HUES48 (cell line): Measurements from ENCODE around the gene ARL15.
A peak's percentile ranks its signal among the peaks of the same experiment; 100 is the strongest.

Experiments
- H3K27ac ChIP-seq: one replicate; pipeline ENCODE4 v1.7.0; 2013; ENCODE audit warnings: low read depth, low read length, inconsistent platforms
- H3K27me3 ChIP-seq: 2 replicates; pipeline ENCODE4 v1.6.1; 2013; ENCODE audit warnings: mild to moderate bottlenecking, low read length; ENCODE audit not compliant: control insufficient read depth, insufficient read depth
- H3K36me3 ChIP-seq: 2 replicates; pipeline ENCODE4 v1.6.1; 2013; ENCODE audit warnings: low read length; ENCODE audit not compliant: control insufficient read depth, insufficient read depth
- H3K4me1 ChIP-seq: 2 replicates; pipeline ENCODE4 v1.6.1; 2013; ENCODE audit warnings: mild to moderate bottlenecking, low read length; ENCODE audit not compliant: control insufficient read depth, insufficient read depth
- H3K4me3 ChIP-seq: 2 replicates; pipeline ENCODE4 v1.5.1; 2013; ENCODE audit warnings: mild to moderate bottlenecking, low read depth, low read length
- H3K9ac ChIP-seq: 2 replicates; pipeline ENCODE4 v1.6.1; 2013; ENCODE audit warnings: mild to moderate bottlenecking, low read depth, low read length, moderate library complexity
- H3K9me3 ChIP-seq: 2 replicates; pipeline ENCODE4 v1.6.1; 2013; ENCODE audit warnings: low read length; ENCODE audit not compliant: control insufficient read depth, insufficient read depth

Gene ARL15

DNA sequence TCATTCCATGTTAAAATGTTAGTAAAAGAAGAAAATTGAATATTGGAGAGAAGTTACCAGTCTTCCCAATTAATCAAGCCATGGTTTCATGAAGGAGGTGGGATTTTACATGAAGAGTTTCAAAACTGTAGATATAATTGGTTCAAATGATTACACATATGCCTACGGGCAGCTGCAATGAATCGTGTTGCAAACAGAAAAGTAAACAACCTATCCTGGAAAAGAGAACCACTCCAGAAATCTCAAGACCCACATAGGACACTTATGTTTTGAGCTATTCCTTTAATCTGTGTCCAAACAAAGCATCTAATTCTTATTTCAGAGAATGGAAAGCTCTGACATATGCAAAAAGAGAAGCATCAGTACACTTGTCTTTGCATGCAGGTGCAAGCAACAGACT, 409.7 kb downstream of the ARL15 start:
- Histone ChIP-seq H3K27me3 (no peaks in the 10 kb centered on the region), H3K9ac (no peak overlapping the region), H3K27ac (no peak overlapping the region), H3K4me3 (no peak overlapping the region), H3K36me3 (no peaks in the 10 kb centered on the region), H3K9me3 (no peaks in the 10 kb centered on the region), H3K4me1 (no peaks in the 10 kb centered on the region)

DNA sequence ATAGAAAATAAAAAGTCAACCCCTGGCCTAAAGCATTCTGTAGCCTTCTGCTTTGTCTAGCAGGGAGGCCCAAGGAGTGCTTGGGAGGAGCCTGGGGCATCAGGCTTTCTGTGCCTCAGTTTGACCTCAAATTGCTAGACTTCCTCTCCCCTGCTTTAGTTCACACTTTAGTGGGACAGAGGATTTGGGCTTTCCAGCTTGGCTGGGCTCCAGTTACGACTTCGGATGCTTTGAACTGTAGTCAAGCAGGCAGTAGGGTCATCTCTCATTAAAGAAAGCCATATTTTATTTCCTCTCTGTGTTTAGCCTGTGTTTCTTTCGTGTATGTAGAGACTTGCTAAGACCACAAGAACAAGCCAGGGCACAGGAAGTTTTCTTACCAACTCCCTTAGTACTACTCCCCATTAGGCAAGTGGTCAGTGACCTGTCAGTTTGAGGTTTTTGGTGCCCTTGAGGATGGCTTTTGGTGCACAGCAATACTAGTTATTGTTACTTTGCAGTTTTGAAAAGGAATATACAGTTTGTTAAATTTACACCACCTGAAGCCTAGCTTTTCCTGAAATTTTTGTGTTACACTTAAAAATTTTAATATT, 415.2 kb downstream of the ARL15 start:
- Histone ChIP-seq H3K4me3 (no peak overlapping the region), H3K27me3 (no peaks in the 10 kb centered on the region), H3K9me3 (no peaks in the 10 kb centered on the region), H3K9ac (no peak overlapping the region), H3K36me3 (no peaks in the 10 kb centered on the region), H3K27ac (no peak overlapping the region), H3K4me1 (no peaks in the 10 kb centered on the region)

DNA sequence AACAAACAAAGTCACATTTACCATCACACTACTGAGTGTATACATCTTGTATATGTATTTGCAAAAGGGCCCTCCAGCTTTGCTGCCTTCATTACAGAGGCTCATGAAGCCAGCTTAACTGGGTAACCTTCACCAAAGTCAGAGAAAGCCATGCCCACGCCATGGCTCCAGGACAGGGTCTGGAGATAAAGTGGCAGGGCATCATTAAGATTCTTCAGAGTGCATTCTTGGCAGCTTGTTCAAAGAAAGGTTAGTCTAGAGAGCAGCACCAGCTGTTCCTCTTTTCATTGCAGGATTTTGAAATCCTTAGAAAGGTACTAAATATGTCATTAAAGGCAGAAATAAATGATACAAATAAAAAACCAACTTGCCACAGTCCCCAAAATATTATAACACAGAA, 416.7 kb downstream of the ARL15 start:
- Histone ChIP-seq H3K4me3 (no peak overlapping the region), H3K27ac (no peak overlapping the region), H3K9ac (no peak overlapping the region), H3K27me3 (no peaks in the 10 kb centered on the region), H3K9me3 (no peaks in the 10 kb centered on the region), H3K36me3 (no peaks in the 10 kb centered on the region), H3K4me1 (no peaks in the 10 kb centered on the region)

DNA sequence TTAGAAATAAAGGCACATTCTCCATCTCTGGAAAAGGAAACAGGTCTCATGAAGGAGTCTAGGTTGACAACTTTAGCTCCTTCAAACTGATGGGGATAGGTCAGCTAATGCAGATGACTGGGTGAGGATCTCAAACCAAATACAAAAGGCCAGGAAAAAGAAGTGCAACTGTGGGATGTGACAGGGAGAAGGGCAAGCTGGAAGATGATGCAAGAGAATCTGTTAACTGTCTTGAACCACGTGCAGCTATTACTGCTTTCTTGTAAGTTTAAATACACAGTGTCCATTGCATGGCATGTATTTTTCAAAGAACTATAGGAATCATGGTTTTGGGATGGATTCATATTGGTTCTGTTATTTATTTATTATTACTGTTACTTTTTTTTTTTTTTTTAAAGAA, 418.1 kb downstream of the ARL15 start:
- Histone ChIP-seq H3K9ac (no peak overlapping the region), H3K36me3 (no peaks in the 10 kb centered on the region), H3K27ac (no peak overlapping the region), H3K27me3 (no peaks in the 10 kb centered on the region), H3K4me3 (no peak overlapping the region), H3K4me1 (no peaks in the 10 kb centered on the region), H3K9me3 (no peaks in the 10 kb centered on the region)

DNA sequence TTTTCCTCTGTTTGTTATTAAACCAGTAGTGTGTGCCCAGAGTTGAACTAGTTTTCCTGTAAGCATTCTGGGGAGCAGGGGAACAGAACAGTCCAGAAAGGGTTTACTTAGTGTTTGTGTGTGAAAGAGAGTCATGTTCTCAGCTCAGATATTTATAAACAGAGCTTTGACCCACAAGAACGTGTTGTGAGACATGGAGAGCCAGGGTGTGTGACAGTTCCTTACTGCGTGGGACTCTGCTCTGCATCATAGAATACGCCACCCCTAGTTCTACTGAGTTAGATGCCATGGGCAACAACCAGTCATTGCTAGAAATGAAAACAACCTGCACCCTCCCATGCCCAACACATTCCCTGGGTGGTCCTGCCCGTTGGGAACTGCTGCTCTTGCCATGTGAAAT, 419.2 kb downstream of the ARL15 start:
- Histone ChIP-seq H3K4me1 (peaks cover 3% of the 10 kb centered on the region), H3K27ac (no peak overlapping the region), H3K27me3 (no peaks in the 10 kb centered on the region), H3K4me3 (no peak overlapping the region), H3K36me3 (no peaks in the 10 kb centered on the region), H3K9me3 (no peaks in the 10 kb centered on the region), H3K9ac (no peak overlapping the region)

DNA sequence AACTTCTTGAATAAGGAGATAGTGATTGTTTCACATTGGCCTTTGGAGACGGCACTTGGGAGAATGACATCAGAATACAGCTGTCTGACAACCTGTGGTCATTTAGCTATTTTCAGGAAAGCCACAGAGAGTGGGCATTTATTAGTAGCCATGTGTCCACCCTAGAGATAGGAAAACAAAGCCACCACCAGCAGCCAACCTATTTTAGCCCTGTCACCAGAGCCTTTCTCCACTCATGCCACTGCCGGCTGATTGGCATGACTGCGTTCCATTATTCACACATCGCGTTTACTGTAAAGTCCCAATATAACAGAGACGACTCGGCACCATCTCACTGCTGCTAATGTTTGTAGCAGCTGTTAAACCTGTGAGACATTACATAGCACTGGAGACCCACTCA, 419.9 kb downstream of the ARL15 start:
- H3K36me3 ChIP-seq = no peaks in the 10 kb centered on the region
- no peak overlapping the region for H3K4me3 ChIP-seq
- H3K9ac ChIP-seq = no peak overlapping the region
- H3K9me3 ChIP-seq = no peaks in the 10 kb centered on the region
- no peaks in the 10 kb centered on the region for H3K27me3 ChIP-seq
- no peak overlapping the region for H3K27ac ChIP-seq
- peaks cover 9% of the 10 kb centered on the region for H3K4me1 ChIP-seq

DNA sequence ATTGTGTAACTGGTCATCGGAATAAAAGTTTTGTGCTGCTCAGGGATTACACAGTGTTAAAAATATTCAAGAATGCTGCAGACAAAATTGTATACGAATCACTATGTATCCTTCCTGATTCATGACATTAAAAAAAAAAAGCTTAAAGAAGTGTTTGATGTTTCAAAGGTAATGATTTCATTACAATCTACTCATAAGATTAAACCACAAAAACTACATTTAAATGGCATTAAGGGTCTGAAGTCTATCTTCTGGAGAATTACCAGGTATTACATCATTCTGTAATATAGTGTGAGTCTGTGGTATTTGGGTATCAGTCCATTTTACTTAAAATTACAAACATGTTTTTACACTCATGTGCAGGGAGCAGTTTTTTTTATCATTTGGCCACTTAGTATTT, 425.5 kb downstream of the ARL15 start:
- no peaks in the 10 kb centered on the region for H3K9me3 ChIP-seq
- H3K27me3 ChIP-seq = no peaks in the 10 kb centered on the region
- H3K4me1 ChIP-seq = peaks cover 46% of the 10 kb centered on the region
- H3K4me3 ChIP-seq = no peak overlapping the region
- H3K36me3 ChIP-seq = no peaks in the 10 kb centered on the region
- H3K9ac ChIP-seq = no peak overlapping the region
- peak overlapping the region; percentile 80 for H3K27ac ChIP-seq

DNA sequence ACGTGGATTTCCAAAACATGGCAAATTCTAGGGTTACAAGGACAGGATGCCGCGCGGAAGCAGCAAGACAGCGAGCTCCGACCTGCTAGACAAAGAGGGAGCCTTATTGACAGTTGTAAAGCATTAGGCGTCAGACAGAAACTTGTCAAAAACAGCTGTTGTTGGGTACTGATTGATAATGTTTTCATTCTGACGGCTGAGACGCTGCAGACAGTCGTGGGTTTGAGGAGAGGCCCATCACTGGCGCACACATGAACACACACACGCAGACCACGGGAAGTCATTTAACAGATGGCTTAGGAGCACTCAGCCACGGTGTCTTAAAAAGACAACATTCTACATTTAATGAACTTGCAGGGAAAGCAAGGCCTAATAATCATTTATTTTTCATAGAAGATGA, 426.0 kb downstream of the ARL15 start:
- Histone ChIP-seq H3K27me3 (no peaks in the 10 kb centered on the region), H3K9ac (no peak overlapping the region), H3K4me1 (peaks cover 51% of the 10 kb centered on the region), H3K36me3 (no peaks in the 10 kb centered on the region), H3K4me3 (no peak overlapping the region), H3K27ac (peak overlapping the region; percentile 80), H3K9me3 (no peaks in the 10 kb centered on the region)

DNA sequence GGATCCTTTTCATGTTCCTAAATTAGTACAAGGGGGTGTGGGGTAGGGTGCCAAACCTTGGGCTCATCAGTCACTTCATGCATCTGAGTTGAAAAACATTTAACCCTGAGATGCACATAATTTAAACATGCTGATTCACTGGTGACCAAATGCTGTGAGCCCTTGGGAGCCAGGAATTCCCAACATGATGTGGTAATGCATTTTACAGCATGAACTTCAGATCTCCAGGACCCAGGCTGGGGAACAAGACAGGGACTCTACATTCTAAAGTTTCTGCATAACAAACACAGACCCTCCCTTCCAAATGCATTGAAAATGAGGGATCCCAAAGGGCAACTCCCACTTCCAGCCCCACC, 427.7 kb downstream of the ARL15 start:
- no peak overlapping the region for H3K9ac ChIP-seq
- H3K9me3 ChIP-seq = no peaks in the 10 kb centered on the region
- H3K27ac ChIP-seq = peak overlapping the region; percentile 94
- H3K4me3 ChIP-seq = peak overlapping the region; percentile 22; the same call in 1 of the 2 replicates
- no peaks in the 10 kb centered on the region for H3K36me3 ChIP-seq
- H3K27me3 ChIP-seq = no peaks in the 10 kb centered on the region
- peaks cover 52% of the 10 kb centered on the region for H3K4me1 ChIP-seq

DNA sequence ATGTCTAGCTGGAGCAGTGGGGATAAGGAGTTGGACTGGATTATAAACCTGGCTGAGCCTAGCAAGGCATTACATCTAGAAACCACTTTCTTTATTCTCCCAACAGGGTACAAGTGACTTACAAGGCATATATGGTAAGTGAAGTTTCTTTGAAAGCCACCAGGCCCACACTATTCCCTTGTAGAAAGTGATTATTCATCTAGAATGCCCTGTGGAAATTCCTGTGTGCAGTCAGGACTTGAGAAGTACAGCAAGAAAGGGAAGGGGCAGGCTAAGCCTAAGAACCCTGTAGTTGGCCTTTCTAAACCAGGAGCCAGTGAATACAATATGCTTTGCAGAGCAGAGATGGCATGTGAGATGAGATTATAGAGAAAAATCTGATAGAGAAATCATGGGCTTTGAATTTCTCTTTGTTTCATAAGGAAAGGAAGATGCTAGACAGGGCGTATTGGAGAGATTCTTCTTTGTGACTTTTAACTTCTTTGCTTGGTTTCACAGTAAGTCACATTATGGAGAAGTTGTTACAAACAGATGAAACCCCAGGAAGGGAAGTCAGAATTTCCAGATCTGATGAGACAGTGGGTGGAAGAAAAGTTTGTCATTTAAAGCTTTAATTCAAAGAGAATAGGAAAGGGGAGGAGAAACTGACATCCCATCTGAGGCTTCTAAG, 428.2 kb downstream of the ARL15 start:
- peaks cover 52% of the 10 kb centered on the region for H3K4me1 ChIP-seq

DNA sequence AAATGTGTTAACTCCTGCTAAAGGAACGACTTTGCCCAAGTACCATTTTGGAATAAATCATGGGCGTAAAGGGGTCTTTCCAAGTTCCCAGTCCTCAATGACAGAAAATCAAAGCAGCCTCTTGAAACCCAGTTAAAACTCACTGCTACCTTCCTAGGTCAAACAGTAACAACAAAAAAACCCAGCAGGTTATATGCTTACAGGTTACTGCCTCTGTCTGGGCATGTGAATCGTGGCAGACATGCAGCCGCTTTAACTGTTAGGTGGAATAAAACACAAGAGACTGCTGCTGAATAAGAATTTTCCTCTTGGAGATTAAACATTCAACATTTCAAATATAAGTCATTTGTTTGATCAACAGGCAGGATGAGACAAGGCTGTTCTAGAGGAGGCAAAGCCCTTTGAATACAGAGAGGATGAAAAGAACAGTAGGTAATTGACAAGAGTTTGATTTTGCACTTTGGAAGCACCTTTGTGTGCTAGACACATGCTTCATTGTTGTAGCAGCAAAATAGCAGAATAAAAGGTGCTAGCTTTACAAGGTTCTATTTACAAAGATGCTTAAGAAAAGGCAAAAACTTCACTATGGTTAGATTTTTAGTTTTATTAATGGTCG, 430.6 kb downstream of the ARL15 start:
- Histone ChIP-seq H3K4me1 (peaks cover 43% of the 10 kb centered on the region), H3K9ac (no peak overlapping the region), H3K27ac (peak overlapping the region; percentile 75)

More for the DNA sequence above, 428.2 kb downstream of the ARL15 start:
- no peaks in the 10 kb centered on the region for H3K36me3 ChIP-seq
- no peak overlapping the region; the same call in 1 of the 2 replicates for H3K9ac ChIP-seq
- H3K4me3 ChIP-seq = no peak overlapping the region
- no peaks in the 10 kb centered on the region for H3K9me3 ChIP-seq
- H3K27ac ChIP-seq = peak overlapping the region; percentile 94
- H3K27me3 ChIP-seq = no peaks in the 10 kb centered on the region

More for the DNA sequence above, 430.6 kb downstream of the ARL15 start:
- H3K36me3 ChIP-seq = no peaks in the 10 kb centered on the region
- no peak overlapping the region for H3K4me3 ChIP-seq
- no peaks in the 10 kb centered on the region for H3K9me3 ChIP-seq
- H3K27me3 ChIP-seq = no peaks in the 10 kb centered on the region
